DOHH2 (cell line): ENCODE results near the gene STARD3.

Source experiments
- EZH2phosphoT487 ChIP-seq: fragments of 200-600 bp; sonication (generic); IDR thresholded peaks from 2 replicates; pipeline ENCODE4 v1.6.1; 2017; ENCODE audit warnings: borderline replicate concordance, mild to moderate bottlenecking, antibody characterized with exemption, low read length, moderate library complexity, mixed read lengths
- TF ChIP-seq, protein P1 (sequence below): fragments of 200-600 bp; sonication (generic); IDR thresholded peaks from one replicate; pipeline ENCODE4 v1.5.1; 2014; ENCODE audit warnings: antibody characterized with exemption, mild to moderate bottlenecking, low read depth, low read length; ENCODE audit not compliant: poor library complexity, severe bottlenecking

DNA sequence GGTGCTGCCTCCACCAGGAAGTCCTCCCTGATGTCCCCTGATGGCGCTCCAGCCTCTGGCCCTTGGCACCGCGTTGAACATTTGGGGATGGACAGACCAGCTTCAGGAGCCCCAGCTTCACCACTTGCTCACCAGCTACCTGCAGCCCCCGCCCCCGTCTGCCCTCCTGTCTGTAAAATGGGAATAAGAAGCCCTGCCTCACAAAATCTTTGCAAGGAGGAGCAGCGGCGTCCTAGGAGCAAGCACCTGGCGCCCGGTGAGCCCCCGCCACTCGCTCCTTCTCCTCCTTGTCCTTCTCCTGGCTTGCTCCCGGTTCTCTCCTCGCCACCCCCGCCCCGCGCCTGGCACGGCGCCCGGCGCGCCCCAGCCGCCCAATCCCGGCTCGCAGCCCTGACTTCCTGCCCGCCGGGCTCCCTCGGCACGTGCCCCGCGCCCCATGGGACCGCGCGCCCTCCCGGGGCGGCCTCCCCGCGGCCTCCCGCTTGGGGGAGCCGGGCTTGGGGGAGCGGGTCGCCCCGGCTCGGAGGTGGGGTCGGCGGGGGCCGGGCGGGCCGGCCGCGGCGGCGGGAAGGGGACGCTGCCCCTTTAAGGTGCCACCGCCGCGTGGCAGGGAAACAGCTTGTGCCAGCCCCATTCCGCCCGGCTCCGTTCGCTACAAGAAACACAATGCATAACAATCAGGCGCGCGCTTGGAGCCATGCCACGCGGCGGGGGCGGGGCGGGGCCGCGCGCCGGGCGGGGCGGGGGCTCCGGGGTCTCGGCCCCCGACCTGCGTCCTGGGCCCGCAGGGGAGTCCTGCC is 19.3 kb upstream of the STARD3 start:
- TF ChIP-seq, protein P1, sequence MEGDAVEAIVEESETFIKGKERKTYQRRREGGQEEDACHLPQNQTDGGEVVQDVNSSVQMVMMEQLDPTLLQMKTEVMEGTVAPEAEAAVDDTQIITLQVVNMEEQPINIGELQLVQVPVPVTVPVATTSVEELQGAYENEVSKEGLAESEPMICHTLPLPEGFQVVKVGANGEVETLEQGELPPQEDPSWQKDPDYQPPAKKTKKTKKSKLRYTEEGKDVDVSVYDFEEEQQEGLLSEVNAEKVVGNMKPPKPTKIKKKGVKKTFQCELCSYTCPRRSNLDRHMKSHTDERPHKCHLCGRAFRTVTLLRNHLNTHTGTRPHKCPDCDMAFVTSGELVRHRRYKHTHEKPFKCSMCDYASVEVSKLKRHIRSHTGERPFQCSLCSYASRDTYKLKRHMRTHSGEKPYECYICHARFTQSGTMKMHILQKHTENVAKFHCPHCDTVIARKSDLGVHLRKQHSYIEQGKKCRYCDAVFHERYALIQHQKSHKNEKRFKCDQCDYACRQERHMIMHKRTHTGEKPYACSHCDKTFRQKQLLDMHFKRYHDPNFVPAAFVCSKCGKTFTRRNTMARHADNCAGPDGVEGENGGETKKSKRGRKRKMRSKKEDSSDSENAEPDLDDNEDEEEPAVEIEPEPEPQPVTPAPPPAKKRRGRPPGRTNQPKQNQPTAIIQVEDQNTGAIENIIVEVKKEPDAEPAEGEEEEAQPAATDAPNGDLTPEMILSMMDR, result no peak
- TF ChIP-seq EZH2phosphoT487, result no peak
